ENCODE data around the gene F8. TPM values are rescaled to one million over a fixed set of nuclear protein-coding genes. Genes with fewer than 3 reads are reported as not detected.
"Not testable (repeated sequence)": the region's sequence is repeated elsewhere in the genome, so short reads cannot be mapped to it uniquely, and the experiment has no call there.

Gene F8
- total RNA-seq, 5 donors from 2014 or later (not counting 1 experiment from before 2014, with no cell fraction given) = 1.3 to 3.5 (median 2.7) TPM

DNA sequence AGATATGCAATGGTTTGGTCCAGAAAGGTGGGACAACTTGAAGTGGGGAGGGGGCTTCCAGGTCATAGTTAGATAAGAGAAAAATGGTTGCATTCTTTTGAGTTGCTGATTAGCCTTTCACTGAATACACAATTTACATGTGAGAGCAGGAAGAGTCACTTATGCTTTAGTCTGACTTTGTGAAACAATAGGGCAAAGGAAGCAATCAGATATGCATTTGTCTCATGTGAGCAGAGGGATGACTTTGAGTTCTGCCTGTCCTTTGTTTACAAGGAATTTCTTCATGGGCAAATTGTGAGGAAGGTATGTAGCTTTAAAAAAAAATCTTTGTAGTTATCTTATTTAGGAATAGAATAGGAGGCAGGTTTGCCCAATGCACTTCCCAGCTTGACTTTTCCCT, 201.0 kb downstream of the F8 start:
- no peaks in the 10 kb centered on the region for H3K4me1 ChIP-seq (ENCODE audit: control insufficient read depth in 1 of 2, extremely low read depth in 1 of 2, insufficient read depth in 2 of 2, low read length in 2 of 2)
- ATAC-seq (replicated peaks in 1 of 4) (no peak), DNase-seq (no peak)
- no peak overlapping the region for H3K4me3 Mint-ChIP-seq
- no peaks in the 10 kb centered on the region for H3K36me3 ChIP-seq (ENCODE audit: control insufficient read depth in 2 of 2, extremely low read depth in 1 of 2, insufficient read depth in 1 of 2, low read length in 1 of 2)
- ChIA-PET CTCF (interaction anchor here in 1 of 2 donors (1.0 kb wide), 1 partner anchor 9 kb away, joined by 3 read pairs; no protein-coding TSS in a partner anchor), POLR2A (no interaction called here)
- no peaks in the 10 kb centered on the region for H3K36me3 Mint-ChIP-seq
- no peak overlapping the region for H3K27ac ChIP-seq (ENCODE audit: low read length)
- H3K27ac Mint-ChIP-seq = no peak overlapping the region
- peaks cover 0 to 4% of the 10 kb centered on the region in 2 donors for H3K27me3 Mint-ChIP-seq
- H3K9me3 ChIP-seq = no peaks in the 10 kb centered on the region
- H3K4me3 ChIP-seq (ENCODE audit: control insufficient read depth in 1 of 2, extremely low read depth in 1 of 2, low read length in 1 of 2) = no peak overlapping the region
- H3K9me3 Mint-ChIP-seq = no peaks in the 10 kb centered on the region
- H3K27me3 ChIP-seq (replicated peaks in 1 of 2; ENCODE audit: control insufficient read depth in 2 of 2, extremely low read depth in 1 of 2, insufficient read depth in 2 of 2, low read length in 1 of 2) = no peaks in the 10 kb centered on the region
- peaks cover 0 to under 1% (median 0%) of the 10 kb centered on the region in 3 donors for H3K4me1 Mint-ChIP-seq

DNA sequence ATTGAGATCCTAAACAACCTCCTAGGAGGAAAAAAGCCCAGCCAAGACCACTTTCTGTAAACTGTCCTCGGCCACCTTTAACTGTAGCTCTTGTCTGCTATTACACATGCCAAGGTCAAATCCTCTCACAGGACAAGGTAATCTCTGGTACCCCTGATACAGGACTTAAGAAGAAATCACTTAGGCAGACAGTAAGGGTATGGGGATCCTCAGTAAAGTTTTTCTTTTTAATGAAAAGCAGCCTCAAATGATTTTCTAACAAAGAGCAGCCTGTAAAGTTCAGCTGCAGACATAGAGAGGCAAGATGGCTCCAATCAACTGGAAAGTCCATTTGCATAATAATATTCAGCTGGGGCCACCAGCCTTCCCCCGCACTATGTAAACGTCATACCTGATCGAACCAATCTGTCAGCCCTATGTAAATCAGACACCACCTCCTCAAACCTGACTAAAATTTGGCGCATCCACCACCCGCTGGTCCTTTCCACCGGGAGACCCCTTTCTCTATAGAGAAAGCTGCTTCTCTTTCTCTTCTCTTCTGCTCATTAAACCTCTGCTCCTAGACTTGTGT, 202.7 kb downstream of the F8 start:
- H3K27ac Mint-ChIP-seq = no peak overlapping the region
- WGBS (ENCODE audit: insufficient coverage) = 86% methylated on average over 3 of the region's 7 CpGs
- POLR2A ChIA-PET = no interaction called here
- Histone ChIP-seq H3K4me3 (ENCODE audit: control insufficient read depth in 1 of 2, extremely low read depth in 1 of 2, low read length in 1 of 2) (no peak overlapping the region), H3K27ac (ENCODE audit: low read length) (no peak overlapping the region), H3K9me3 (no peaks in the 10 kb centered on the region), H3K27me3 (replicated peaks in 1 of 2; ENCODE audit: control insufficient read depth in 2 of 2, extremely low read depth in 1 of 2, insufficient read depth in 2 of 2, low read length in 1 of 2) (no peaks in the 10 kb centered on the region), H3K36me3 (ENCODE audit: control insufficient read depth in 2 of 2, extremely low read depth in 1 of 2, insufficient read depth in 1 of 2, low read length in 1 of 2) (no peaks in the 10 kb centered on the region), H3K4me1 (ENCODE audit: control insufficient read depth in 1 of 2, extremely low read depth in 1 of 2, insufficient read depth in 2 of 2, low read length in 2 of 2) (no peaks in the 10 kb centered on the region)
- DNase-seq = no peak
- no peaks in the 10 kb centered on the region for H3K4me1 Mint-ChIP-seq
- no peak for ATAC-seq (replicated peaks in 1 of 4)
- CTCF ChIA-PET = no interaction called here
- H3K9me3 Mint-ChIP-seq = no peaks in the 10 kb centered on the region
- no peaks in the 10 kb centered on the region for H3K36me3 Mint-ChIP-seq
- peaks cover 2 to 7% of the 10 kb centered on the region in 2 donors for H3K27me3 Mint-ChIP-seq
- no peak overlapping the region for H3K4me3 Mint-ChIP-seq

DNA sequence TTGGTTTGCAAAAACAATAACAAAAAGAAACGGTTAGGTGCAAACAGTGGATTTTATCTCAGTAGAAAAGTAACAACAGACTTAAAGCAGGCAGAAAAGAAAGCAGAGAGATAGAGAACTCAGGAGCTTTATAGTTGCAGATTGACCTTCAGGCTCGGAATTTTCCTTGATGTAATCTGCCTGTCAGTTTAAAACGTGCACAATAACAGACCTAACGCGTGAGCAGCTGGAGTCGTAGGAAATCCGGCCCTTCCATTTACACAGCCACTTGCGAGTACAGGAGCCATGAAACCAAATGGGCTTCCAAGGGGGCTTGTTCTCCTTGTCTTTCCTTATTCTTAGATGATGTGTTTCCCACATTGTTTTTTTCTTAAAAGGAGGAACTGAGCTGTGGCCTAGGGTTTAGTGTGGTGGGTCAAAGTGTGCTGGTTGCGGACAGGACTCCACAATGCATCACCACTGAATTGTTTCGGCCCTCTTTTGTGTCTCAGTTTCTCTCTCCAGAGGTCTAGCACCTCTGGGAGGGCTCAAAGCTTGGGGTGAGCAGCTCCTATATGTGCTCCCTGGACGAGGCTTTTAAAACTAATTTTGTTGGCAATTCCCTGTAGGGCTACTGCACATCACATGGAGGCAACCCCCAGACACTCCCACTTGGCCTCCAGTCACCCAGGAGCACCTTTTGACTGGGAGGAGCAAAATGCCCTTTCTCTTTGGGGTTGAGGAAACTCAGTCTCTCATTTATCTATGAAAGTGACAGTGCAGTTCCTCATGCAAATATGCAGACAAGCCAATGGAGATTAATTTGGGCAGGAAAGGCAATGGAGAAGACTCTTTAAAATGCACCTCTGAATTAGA, 203.4 kb downstream of the F8 start:
- WGBS (ENCODE audit: insufficient coverage) = 100% methylated on average over 1 of the region's 11 CpGs
- Mint-ChIP-seq H3K27ac (no peak overlapping the region), H3K4me3 (no peak overlapping the region), H3K27me3 (peaks cover 2 to 7% of the 10 kb centered on the region in 2 donors), H3K36me3 (no peaks in the 10 kb centered on the region), H3K4me1 (no peaks in the 10 kb centered on the region), H3K9me3 (no peaks in the 10 kb centered on the region)
- no peak overlapping the region for H3K27ac ChIP-seq (ENCODE audit: low read length)
- no peaks in the 10 kb centered on the region for H3K36me3 ChIP-seq (ENCODE audit: control insufficient read depth in 2 of 2, extremely low read depth in 1 of 2, insufficient read depth in 1 of 2, low read length in 1 of 2)
- no peak for DNase-seq
- no peaks in the 10 kb centered on the region for H3K27me3 ChIP-seq (replicated peaks in 1 of 2; ENCODE audit: control insufficient read depth in 2 of 2, extremely low read depth in 1 of 2, insufficient read depth in 2 of 2, low read length in 1 of 2)
- POLR2A ChIA-PET = no interaction called here
- ATAC-seq (replicated peaks in 1 of 4) = no peak
- no peaks in the 10 kb centered on the region for H3K9me3 ChIP-seq
- no peaks in the 10 kb centered on the region for H3K4me1 ChIP-seq (ENCODE audit: control insufficient read depth in 1 of 2, extremely low read depth in 1 of 2, insufficient read depth in 2 of 2, low read length in 2 of 2)
- H3K4me3 ChIP-seq (ENCODE audit: control insufficient read depth in 1 of 2, extremely low read depth in 1 of 2, low read length in 1 of 2) = no peak overlapping the region
- CTCF ChIA-PET = interaction anchor here in 1 of 2 donors (0.7 kb wide), 1 partner anchor 68 kb away, joined by 3 read pairs; no protein-coding TSS in a partner anchor

DNA sequence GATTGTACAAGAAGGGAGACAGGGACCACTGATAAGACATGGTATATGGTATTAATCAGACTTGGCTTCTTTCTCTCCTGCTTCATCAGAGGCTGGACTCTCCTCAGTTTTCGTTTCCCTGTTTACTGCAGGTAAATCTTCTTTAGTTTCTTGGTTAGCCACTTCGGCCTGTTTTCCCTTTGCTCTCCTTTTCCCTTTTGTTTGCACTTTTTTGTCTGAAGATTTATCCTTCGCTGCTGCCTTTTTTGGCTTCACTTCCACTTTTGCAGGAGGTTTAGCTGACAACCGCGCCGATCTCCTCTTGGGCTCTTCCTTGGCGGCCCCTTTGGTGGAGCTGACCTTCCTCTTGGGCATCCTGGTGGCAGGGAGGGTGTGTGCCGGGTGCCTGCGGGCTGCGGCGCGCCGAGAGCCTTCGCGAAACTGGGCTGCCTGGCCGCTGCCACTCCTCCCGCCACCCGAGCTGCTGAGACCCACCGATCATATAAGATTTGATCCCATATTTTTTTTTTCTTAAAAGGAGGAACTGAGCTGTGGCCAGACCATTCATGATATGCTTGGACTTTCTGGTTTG, 205.4 kb downstream of the F8 start:
- H3K36me3 ChIP-seq (ENCODE audit: control insufficient read depth in 2 of 2, extremely low read depth in 1 of 2, insufficient read depth in 1 of 2, low read length in 1 of 2); H3K27ac Mint-ChIP-seq; ATAC-seq (replicated peaks in 1 of 4); H3K4me3 Mint-ChIP-seq; H3K4me1 ChIP-seq (ENCODE audit: control insufficient read depth in 1 of 2, extremely low read depth in 1 of 2, insufficient read depth in 2 of 2, low read length in 2 of 2); H3K36me3 Mint-ChIP-seq; DNase-seq; H3K27me3 ChIP-seq (replicated peaks in 1 of 2; ENCODE audit: control insufficient read depth in 2 of 2, extremely low read depth in 1 of 2, insufficient read depth in 2 of 2, low read length in 1 of 2); H3K9me3 ChIP-seq; CTCF ChIA-PET; H3K9me3 Mint-ChIP-seq; H3K4me3 ChIP-seq (ENCODE audit: control insufficient read depth in 1 of 2, extremely low read depth in 1 of 2, low read length in 1 of 2); H3K27ac ChIP-seq (ENCODE audit: low read length); H3K4me1 Mint-ChIP-seq; POLR2A ChIA-PET: not testable (repeated sequence)
- 100% methylated on average over 2 of the region's 19 CpGs for WGBS (ENCODE audit: insufficient coverage)
- H3K27me3 Mint-ChIP-seq = peaks cover 2 to 12% of the 10 kb centered on the region in 2 donors

DNA sequence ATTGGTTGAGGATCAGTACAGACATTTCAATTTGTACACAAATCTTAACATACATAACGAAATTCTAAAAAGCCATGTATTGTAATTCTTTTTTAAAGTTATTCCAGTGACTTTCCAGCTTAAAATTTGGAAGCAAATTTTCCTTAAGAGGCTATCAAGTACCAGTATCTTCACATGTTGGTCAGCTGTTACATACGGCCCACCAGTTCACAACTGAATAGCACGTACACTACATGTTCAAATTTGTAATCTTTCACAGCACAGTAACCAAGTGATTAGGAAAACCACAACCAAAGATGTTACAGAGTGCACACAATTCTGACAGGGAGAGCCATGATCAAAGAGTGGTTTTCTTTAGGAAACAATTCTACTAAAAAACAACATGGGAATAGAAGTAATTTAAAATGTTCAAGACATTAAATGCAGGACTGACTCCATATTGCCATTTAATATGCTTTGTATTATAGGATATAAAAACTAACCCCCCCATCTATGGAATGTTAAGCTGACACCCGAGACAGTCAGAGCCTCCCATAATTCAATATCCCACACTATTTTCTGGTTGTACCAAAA, 206.1 kb downstream of the F8 start:
- H3K9me3 Mint-ChIP-seq; H3K27me3 ChIP-seq (replicated peaks in 1 of 2; ENCODE audit: control insufficient read depth in 2 of 2, extremely low read depth in 1 of 2, insufficient read depth in 2 of 2, low read length in 1 of 2); DNase-seq; H3K4me3 Mint-ChIP-seq; H3K36me3 Mint-ChIP-seq; POLR2A ChIA-PET; H3K4me1 Mint-ChIP-seq; H3K4me3 ChIP-seq (ENCODE audit: control insufficient read depth in 1 of 2, extremely low read depth in 1 of 2, low read length in 1 of 2); H3K27ac Mint-ChIP-seq; H3K27ac ChIP-seq (ENCODE audit: low read length); ATAC-seq (replicated peaks in 1 of 4); H3K4me1 ChIP-seq (ENCODE audit: control insufficient read depth in 1 of 2, extremely low read depth in 1 of 2, insufficient read depth in 2 of 2, low read length in 2 of 2); H3K9me3 ChIP-seq; H3K36me3 ChIP-seq (ENCODE audit: control insufficient read depth in 2 of 2, extremely low read depth in 1 of 2, insufficient read depth in 1 of 2, low read length in 1 of 2): not testable (repeated sequence)
- H3K27me3 Mint-ChIP-seq = peaks cover 2 to 12% of the 10 kb centered on the region in 2 donors
- WGBS (ENCODE audit: insufficient coverage) = no CpG with 5 or more reads among the region's 4 CpGs
- CTCF ChIA-PET = interaction anchor here in 1 of 2 donors (0.6 kb wide), 1 partner anchor 12 kb away, joined by 3 read pairs; no protein-coding TSS in a partner anchor

DNA sequence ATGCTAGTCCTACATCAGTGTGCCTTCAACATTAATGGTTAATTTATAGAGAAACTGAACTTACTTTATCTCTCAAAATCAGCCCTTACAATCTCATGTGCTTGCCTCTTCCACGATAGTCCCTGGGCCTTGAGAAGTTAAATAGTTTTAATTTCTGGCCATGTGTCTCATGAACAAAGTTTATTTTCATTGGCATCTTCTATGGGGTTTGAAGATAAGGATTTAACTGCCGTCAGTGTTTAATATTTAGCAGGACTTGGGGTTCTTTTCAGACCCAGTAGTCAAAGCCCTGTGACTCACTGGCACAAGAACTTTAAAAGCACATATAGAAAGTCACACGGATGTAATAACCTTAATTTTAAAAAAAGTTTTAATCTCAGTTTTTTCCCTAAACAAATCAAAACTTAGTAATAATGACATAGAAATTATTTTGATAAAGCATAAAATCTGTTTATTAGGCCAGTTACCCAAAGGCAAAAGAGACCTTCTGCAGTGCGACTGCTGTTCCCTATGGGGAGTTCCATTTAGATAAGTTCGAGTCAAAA, 207.2 kb downstream of the F8 start:
- peaks cover 0 to 3% of the 10 kb centered on the region in 2 experiments for H3K4me1 ChIP-seq (ENCODE audit: control insufficient read depth in 1 of 2, extremely low read depth in 1 of 2, insufficient read depth in 2 of 2, low read length in 2 of 2)
- ATAC-seq (replicated peaks in 1 of 4) (no peak), DNase-seq (no peak)
- WGBS (ENCODE audit: insufficient coverage) = no CpG with 5 or more reads among the region's 5 CpGs
- no peaks in the 10 kb centered on the region for H3K36me3 Mint-ChIP-seq
- H3K27ac Mint-ChIP-seq = no peak overlapping the region
- no peak overlapping the region for H3K27ac ChIP-seq (ENCODE audit: low read length)
- POLR2A ChIA-PET = no interaction called here
- no peaks in the 10 kb centered on the region for H3K9me3 Mint-ChIP-seq
- H3K4me3 ChIP-seq (ENCODE audit: control insufficient read depth in 1 of 2, extremely low read depth in 1 of 2, low read length in 1 of 2) = no peak overlapping the region
- H3K27me3 ChIP-seq (replicated peaks in 1 of 2; ENCODE audit: control insufficient read depth in 2 of 2, extremely low read depth in 1 of 2, insufficient read depth in 2 of 2, low read length in 1 of 2) = peaks cover 0 to 3% of the 10 kb centered on the region in 2 experiments
- CTCF ChIA-PET = no interaction called here
- H3K4me3 Mint-ChIP-seq = no peak overlapping the region
- no peaks in the 10 kb centered on the region for H3K4me1 Mint-ChIP-seq
- H3K36me3 ChIP-seq (ENCODE audit: control insufficient read depth in 2 of 2, extremely low read depth in 1 of 2, insufficient read depth in 1 of 2, low read length in 1 of 2) = no peaks in the 10 kb centered on the region
- peaks cover 2 to 12% of the 10 kb centered on the region in 2 donors for H3K27me3 Mint-ChIP-seq
- no peaks in the 10 kb centered on the region for H3K9me3 ChIP-seq

Data from T-cell (primary cell).